HepG2 (cell line): ENCODE results near the gene CHCT1. TPM values are rescaled to one million over a fixed set of nuclear protein-coding genes. Genes with fewer than 3 reads are reported as not detected.

Experiments
- ATM ChIP-seq: fragments of 450-650 bp; IDR thresholded peaks from 2 replicates; pipeline ENCODE4 v1.7.1; 2017; ENCODE audit warnings: mild to moderate bottlenecking, borderline replicate concordance
- CEBPG ChIP-seq: IDR thresholded peaks from 2 replicates; pipeline ENCODE4 v1.6.1; 2016
- CENPX ChIP-seq: sonication (generic); formaldehyde crosslinking; IDR thresholded peaks from 2 replicates; pipeline ENCODE4 v1.9.0; 2021; ENCODE audit warnings: mild to moderate bottlenecking, missing genetic modification reagents, moderate library complexity
- FOXP4 ChIP-seq: sonication (generic); formaldehyde crosslinking; IDR thresholded peaks from 2 replicates; pipeline ENCODE4 v1.4.0; 2020; ENCODE audit warnings: missing genetic modification reagents
- PRDM4 ChIP-seq: sonication (generic); formaldehyde crosslinking; IDR thresholded peaks from 2 replicates; pipeline ENCODE4 v1.9.0; 2021; ENCODE audit warnings: missing genetic modification reagents, borderline replicate concordance
- RBAK ChIP-seq: sonication (generic); formaldehyde crosslinking; IDR thresholded peaks from 2 replicates; pipeline ENCODE4 v1.5.1; 2020; ENCODE audit warnings: mild to moderate bottlenecking, missing genetic modification reagents
- REL ChIP-seq: sonication (generic); formaldehyde crosslinking; conservative IDR thresholded peaks from 2 replicates; pipeline ENCODE4 v1.8.0; 2022; ENCODE audit warnings: mild to moderate bottlenecking, missing genetic modification reagents, moderate library complexity
- RFX3 ChIP-seq: IDR thresholded peaks from 2 replicates; pipeline ENCODE4 v1.6.1; 2016; ENCODE audit warnings: missing biosample characterization, missing genetic modification reagents
- SIX4 ChIP-seq: sonication (generic); formaldehyde crosslinking; IDR thresholded peaks from 2 replicates; pipeline ENCODE4 v1.4.0; 2020; ENCODE audit warnings: missing genetic modification reagents
- SSRP1 ChIP-seq: IDR thresholded peaks from 2 replicates; pipeline ENCODE4 v1.6.1; 2016; ENCODE audit warnings: control low read depth
- ZBTB20 ChIP-seq: sonication (generic); formaldehyde crosslinking; IDR thresholded peaks from 2 replicates; pipeline ENCODE4 v1.8.1; 2023; ENCODE audit warnings: missing genetic modification reagents, low read depth, mild to moderate bottlenecking, borderline replicate concordance
- ZBTB46 ChIP-seq: sonication (generic); formaldehyde crosslinking; IDR thresholded peaks from 2 replicates; pipeline ENCODE4 v1.4.0; 2020; ENCODE audit warnings: mild to moderate bottlenecking, missing genetic modification reagents, borderline replicate concordance
- ZFP91 ChIP-seq: sonication (generic); formaldehyde crosslinking; IDR thresholded peaks from 2 replicates; pipeline ENCODE4 v1.9.0; 2022; ENCODE audit warnings: missing genetic modification reagents, mild to moderate bottlenecking, borderline replicate concordance
- ZNF207 ChIP-seq: fragments of 450-650 bp; IDR thresholded peaks from 2 replicates; pipeline ENCODE4 v1.6.1; 2016; ENCODE audit warnings: antibody characterized with exemption, borderline replicate concordance
- ZNF292 ChIP-seq: sonication (generic); formaldehyde crosslinking; IDR thresholded peaks from 2 replicates; pipeline ENCODE4 v1.8.1; 2022; ENCODE audit warnings: mild to moderate bottlenecking, low read depth, missing genetic modification reagents, borderline replicate concordance
- ZNF432 ChIP-seq: sonication (generic); formaldehyde crosslinking; IDR thresholded peaks from 2 replicates; pipeline ENCODE4 v1.5.0; 2020; ENCODE audit warnings: missing genetic modification reagents, mild to moderate bottlenecking, borderline replicate concordance
- ZNF501 ChIP-seq: sonication (generic); formaldehyde crosslinking; IDR thresholded peaks from 2 replicates; pipeline ENCODE4 v1.5.1; 2020; ENCODE audit warnings: mild to moderate bottlenecking, moderate library complexity, missing genetic modification reagents
- ZNF512 ChIP-seq: sonication (generic); formaldehyde crosslinking; IDR thresholded peaks from 2 replicates; pipeline ENCODE4 v1.4.0; 2020; ENCODE audit warnings: mild to moderate bottlenecking, missing genetic modification reagents
- ZNF557 ChIP-seq: sonication (generic); formaldehyde crosslinking; IDR thresholded peaks from 2 replicates; pipeline ENCODE4 v1.4.0; 2020; ENCODE audit warnings: missing genetic modification reagents
- polyA plus RNA-seq, 8 experiments: library from polyadenylated mRNA; depleted of rRNA in 3 of 8; stranded (reverse) in 7 of 8; unstranded in 1 of 8; fragments of >200 nt; fragmentation: Illumina TruSeq in 4 of 8; extraction: Trizol in 4 of 8; gene quantifications; 2 replicates each; pipeline versions ENCODE4 v1.2.1 to v1.2.3, GENCODE V29; 2011 to 2016; ENCODE audit warnings: low read depth in 4 of 8, missing spikeins in 1 of 8, mixed read lengths in 1 of 8; ENCODE audit not compliant: insufficient read depth in 1 of 8
- total RNA-seq, 5 experiments: library from RNA; depleted of rRNA; stranded (reverse); fragments of >200 nt; fragmentation: Illumina TruSeq; extraction: Trizol; gene quantifications; 2 replicates each; pipeline ENCODE4 v1.2.3, GENCODE V29; 2016; ENCODE audit warnings: low read depth in 1 of 5

The CHCT1 gene
- total and polyA plus RNA-seq, 2 of the 13 experiments (the other 11 are each of a cell fraction or from before 2014, with no cell fraction given): not detected

GRCh38 chr17:60392042-60392844, 30.0 kb upstream of the CHCT1 start, which contains the start of gene USP32 (continued):
- 0 out of 2 replicates have a peak, but pooled peaks have one; percentile 10 for TF ChIP-seq RBAK (CRISPR knock-in tag)
- TF ChIP-seq ZFP91: peak; percentile 94; the same call in 1 of the 2 replicates
- TF ChIP-seq ATM: no peak
- no peak for TF ChIP-seq ZNF557 (CRISPR knock-in tag)
- no peak for TF ChIP-seq CENPX
- no peak; the same call in 1 of the 2 replicates for TF ChIP-seq ZBTB46
- no peak for TF ChIP-seq SSRP1 (CRISPR knock-in tag)
- peak; percentile 35; the same call in 1 of the 2 replicates for TF ChIP-seq ZNF512 (CRISPR knock-in tag)
- TF ChIP-seq FOXP4: peak; percentile 62
- no peak for TF ChIP-seq ZNF432
- no peak; the same call in 1 of the 2 replicates for TF ChIP-seq ZBTB20
- TF ChIP-seq CEBPG (CRISPR knock-in tag): no peak
- TF ChIP-seq SIX4 (CRISPR knock-in tag): peak; percentile 71
- TF ChIP-seq REL: peak; percentile 98
- no peak for TF ChIP-seq RFX3 (CRISPR knock-in tag)
- no peak for TF ChIP-seq PRDM4 (CRISPR knock-in tag)
- peak; percentile 6; the same call in 1 of the 2 replicates for TF ChIP-seq ZNF292
- peak; percentile 98 for TF ChIP-seq ZNF207
- TF ChIP-seq ZNF501 (CRISPR knock-in tag): peak; percentile 98
